C4-2B (cell line): ENCODE data around the gene OCIAD2.

ENCODE experiments used
- H3K27ac ChIP-seq: fragments of 450-650 bp; 2 replicates; pipeline ENCODE4 v1.5.1; 2017
- ZFX ChIP-seq: fragments of 450-650 bp; IDR thresholded peaks from 2 replicates; pipeline ENCODE4 v1.6.1; 2017
- TF ChIP-seq, protein P1 (sequence below): fragments of 450-650 bp; conservative IDR thresholded peaks from 2 replicates; pipeline ENCODE4 v1.5.1; 2017; ENCODE audit warnings: mild to moderate bottlenecking

OCIAD2 gene

DNA sequence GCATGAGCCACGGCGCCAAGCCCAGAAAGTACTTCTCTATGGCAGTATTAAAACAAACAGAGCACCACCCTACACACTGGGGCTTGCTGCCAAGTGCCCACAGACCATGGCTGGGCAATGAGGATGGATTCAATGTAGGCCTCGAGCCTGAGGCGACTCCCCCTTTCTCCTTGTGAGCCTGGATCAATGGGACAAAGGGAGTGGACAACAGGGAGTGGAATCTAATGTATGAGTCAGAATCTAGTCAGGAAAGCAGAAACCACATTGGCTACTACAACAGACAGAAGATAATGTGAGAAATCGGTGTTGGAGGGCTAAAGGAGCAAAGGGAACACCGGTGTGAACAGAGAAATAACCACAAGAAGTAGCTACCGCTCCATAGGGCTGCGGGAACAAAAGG, 37.7 kb upstream of the OCIAD2 start:
- no peak overlapping the region for H3K27ac ChIP-seq
- TF ChIP-seq, protein P1, sequence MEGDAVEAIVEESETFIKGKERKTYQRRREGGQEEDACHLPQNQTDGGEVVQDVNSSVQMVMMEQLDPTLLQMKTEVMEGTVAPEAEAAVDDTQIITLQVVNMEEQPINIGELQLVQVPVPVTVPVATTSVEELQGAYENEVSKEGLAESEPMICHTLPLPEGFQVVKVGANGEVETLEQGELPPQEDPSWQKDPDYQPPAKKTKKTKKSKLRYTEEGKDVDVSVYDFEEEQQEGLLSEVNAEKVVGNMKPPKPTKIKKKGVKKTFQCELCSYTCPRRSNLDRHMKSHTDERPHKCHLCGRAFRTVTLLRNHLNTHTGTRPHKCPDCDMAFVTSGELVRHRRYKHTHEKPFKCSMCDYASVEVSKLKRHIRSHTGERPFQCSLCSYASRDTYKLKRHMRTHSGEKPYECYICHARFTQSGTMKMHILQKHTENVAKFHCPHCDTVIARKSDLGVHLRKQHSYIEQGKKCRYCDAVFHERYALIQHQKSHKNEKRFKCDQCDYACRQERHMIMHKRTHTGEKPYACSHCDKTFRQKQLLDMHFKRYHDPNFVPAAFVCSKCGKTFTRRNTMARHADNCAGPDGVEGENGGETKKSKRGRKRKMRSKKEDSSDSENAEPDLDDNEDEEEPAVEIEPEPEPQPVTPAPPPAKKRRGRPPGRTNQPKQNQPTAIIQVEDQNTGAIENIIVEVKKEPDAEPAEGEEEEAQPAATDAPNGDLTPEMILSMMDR: no peak
- no peak for TF ChIP-seq ZFX

DNA sequence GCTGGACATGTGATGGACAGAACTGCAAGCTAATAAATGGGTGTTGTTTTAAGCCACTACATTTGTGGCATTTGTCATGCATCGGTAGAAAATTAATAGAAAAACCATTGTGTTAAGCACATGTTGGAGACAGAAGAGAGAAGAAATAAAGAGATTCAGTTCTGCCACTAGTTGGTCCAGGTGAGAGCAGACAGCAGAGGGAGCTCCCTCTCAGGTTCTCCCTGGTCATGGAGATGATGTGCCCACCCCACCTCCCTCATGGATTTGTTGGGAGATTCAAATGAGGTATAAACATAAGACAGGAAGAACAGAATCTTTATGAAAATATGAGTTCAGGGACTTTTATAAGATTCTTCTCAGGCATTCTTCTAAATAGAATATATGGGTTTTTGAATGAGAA, 36.8 kb upstream of the OCIAD2 start:
- no peak overlapping the region for H3K27ac ChIP-seq
- TF ChIP-seq, protein P1: peak; percentile 31
- no peak for TF ChIP-seq ZFX

DNA sequence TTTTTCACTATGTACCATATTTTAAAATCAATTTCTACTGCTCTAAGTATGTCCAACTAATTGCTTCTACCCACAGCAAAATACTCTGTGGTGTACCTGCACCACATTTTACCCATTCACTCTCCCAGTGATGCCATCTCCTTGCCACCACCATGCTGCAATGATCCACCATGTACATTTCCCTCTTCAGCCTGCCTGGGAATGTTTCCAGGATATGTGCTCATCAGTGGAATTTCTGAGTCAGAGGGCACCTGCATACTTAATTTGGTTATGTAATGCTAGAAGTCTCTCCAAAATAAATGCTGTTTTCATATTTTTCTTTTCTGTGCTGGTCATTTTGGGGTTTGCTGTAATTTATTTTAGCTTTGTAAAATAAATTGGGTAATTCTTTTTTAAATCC, 33.2 kb upstream of the OCIAD2 start:
- TF ChIP-seq, protein P1: no peak
- no peak overlapping the region for H3K27ac ChIP-seq

DNA sequence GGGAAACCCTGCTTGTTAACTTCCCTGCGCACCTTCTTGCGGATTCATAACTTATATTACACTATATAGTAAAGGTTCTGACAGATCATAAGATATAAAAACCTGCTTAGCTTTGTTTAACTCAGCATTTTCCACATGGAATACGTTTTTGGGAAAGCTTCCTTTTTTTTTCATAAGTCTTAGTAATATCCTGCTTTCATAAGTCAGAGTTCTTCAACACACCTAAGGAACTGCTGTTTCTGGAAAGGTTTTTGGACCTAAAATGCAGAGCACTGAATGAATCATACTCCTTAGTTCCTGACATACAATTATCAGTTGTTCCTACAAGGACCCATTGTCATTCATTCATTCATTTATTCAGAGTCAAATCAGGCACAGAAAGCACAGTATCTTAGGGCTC, 32.3 kb upstream of the OCIAD2 start:
- no peak overlapping the region for H3K27ac ChIP-seq
- TF ChIP-seq, protein P1: no peak
- TF ChIP-seq ZFX: no peak

DNA sequence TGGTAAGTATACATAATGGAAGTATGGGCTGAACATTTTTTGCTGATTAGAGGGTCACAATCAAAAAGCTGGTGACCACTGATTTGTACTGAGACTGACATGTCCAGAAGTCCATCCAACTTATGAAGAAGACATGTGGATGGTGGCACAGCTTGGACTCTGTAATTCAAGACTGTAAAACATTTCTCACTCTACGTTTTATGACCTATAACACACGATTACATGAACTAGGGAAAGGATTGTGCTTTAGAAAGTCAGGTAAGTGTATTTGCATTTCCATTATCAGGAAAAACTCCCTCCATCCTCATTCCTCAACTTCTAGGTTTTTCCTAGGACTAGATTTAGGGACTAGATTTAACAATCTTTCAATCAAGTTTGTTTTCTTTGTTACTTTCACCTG, 30.5 kb upstream of the OCIAD2 start:
- no peak overlapping the region for H3K27ac ChIP-seq
- TF ChIP-seq, protein P1: no peak
- TF ChIP-seq ZFX: no peak

DNA sequence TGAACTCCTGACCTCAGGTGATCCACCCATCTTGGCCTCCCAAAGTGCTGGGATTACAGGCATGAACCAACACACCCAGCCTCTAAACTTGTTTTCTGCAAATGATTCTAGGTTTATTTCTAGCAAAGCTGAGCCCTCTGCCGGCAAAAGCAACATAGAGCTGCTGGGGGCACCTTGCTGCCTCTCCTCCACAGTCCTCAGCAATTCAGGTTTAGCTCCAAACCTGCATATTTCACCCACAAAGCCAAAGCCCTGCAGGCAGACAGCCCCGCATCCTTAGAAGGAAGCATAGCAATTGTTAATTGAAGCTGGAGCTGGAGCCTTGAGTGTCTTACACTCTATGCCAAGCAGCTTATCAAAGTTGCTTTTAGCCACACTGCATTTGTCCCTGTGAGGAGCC, 24.9 kb upstream of the OCIAD2 start:
- no peak overlapping the region for H3K27ac ChIP-seq
- no peak for TF ChIP-seq ZFX
- TF ChIP-seq, protein P1: no peak

DNA sequence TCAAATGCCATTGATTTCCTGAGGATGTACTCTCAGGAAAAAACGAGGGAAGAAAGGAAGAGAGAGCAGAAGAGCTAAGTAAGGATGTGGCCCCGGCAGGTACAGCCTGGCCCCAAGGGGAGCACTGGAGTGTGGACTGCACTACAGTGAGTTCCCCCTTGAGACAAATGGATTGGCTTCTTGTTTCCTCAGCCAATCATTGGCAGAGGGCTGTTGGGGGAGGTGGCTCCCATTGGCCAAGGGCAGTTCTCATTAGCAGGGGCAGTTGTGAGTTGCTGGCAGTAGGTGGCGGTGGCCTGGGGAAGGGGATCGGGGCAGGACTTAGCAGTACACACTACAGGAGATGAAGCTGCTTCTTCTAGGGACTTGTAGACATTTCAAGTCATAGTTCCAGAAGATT, 24.1 kb upstream of the OCIAD2 start:
- no peak overlapping the region for H3K27ac ChIP-seq
- TF ChIP-seq, protein P1: no peak
- TF ChIP-seq ZFX: no peak
